ENCODE data around the gene RND2.
"Not testable (repeated sequence)": the region's sequence is repeated elsewhere in the genome, so short reads cannot be mapped to it uniquely, and the experiment has no call there.

RND2 gene

DNA sequence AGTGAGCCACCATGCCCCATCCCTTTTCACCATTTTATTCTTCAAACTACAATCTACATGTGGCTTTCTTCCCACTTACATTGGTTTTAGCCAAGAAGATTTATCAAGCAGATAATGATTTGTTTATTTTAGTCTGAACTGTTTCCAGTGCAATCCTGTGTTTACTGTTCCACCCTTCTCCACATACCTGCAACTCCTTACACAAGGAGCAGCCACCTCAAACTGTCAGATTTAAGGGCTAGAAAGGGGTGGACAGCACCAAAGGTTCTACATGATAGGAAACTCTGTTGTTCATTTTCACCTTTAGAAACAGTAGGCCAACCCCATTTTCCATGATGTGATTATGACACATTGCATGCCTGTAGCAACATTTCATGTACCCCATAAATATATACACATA, 42.8 kb upstream of the RND2 start:
- peak overlapping the region; percentile 91 for H3K4me3 ChIP-seq (ENCODE audit: low read depth, low read length)

GRCh38 chr17:42985225-42985624, 39.8 kb upstream of the RND2 start:
- no peak for DNase-seq (ENCODE audit: low read depth)
- no peak overlapping the region for H3K4me3 ChIP-seq (ENCODE audit: low read depth, low read length)
- TF ChIP-seq, protein P1, sequence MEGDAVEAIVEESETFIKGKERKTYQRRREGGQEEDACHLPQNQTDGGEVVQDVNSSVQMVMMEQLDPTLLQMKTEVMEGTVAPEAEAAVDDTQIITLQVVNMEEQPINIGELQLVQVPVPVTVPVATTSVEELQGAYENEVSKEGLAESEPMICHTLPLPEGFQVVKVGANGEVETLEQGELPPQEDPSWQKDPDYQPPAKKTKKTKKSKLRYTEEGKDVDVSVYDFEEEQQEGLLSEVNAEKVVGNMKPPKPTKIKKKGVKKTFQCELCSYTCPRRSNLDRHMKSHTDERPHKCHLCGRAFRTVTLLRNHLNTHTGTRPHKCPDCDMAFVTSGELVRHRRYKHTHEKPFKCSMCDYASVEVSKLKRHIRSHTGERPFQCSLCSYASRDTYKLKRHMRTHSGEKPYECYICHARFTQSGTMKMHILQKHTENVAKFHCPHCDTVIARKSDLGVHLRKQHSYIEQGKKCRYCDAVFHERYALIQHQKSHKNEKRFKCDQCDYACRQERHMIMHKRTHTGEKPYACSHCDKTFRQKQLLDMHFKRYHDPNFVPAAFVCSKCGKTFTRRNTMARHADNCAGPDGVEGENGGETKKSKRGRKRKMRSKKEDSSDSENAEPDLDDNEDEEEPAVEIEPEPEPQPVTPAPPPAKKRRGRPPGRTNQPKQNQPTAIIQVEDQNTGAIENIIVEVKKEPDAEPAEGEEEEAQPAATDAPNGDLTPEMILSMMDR (IDR thresholded peaks at IDR 0.05; ENCODE audit: control insufficient read depth, extremely low read depth, insufficient read depth): no peak

More for the DNA sequence above, 42.8 kb upstream of the RND2 start:
- peak; percentile 97 for DNase-seq (ENCODE audit: low read depth)
- TF ChIP-seq, protein P1 (IDR thresholded peaks at IDR 0.05; ENCODE audit: control insufficient read depth, extremely low read depth, insufficient read depth): no peak

DNA sequence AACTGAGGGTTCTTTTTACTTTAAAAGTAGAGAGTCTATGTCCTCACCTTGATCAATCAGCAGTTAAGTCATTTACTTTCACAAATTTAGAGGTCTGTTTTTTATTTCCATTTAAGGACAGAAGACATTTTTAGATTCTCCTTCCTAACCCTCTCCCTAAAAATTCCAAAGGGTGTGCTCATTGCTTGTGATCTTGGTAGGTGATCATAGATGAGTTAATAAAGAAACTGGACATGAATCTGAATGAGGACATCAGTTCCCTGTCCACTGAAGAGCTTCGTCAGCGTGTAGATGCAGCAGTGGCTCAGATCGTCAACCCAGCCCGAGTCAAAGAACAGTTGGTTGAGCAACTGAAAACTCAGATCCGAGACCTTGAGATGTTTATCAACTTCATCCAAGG, 35.9 kb upstream of the RND2 start:
- TF ChIP-seq, protein P1 (IDR thresholded peaks at IDR 0.05; ENCODE audit: control insufficient read depth, extremely low read depth, insufficient read depth): no peak
- no peak overlapping the region for H3K4me3 ChIP-seq (ENCODE audit: low read depth, low read length)
- DNase-seq (ENCODE audit: low read depth): no peak

DNA sequence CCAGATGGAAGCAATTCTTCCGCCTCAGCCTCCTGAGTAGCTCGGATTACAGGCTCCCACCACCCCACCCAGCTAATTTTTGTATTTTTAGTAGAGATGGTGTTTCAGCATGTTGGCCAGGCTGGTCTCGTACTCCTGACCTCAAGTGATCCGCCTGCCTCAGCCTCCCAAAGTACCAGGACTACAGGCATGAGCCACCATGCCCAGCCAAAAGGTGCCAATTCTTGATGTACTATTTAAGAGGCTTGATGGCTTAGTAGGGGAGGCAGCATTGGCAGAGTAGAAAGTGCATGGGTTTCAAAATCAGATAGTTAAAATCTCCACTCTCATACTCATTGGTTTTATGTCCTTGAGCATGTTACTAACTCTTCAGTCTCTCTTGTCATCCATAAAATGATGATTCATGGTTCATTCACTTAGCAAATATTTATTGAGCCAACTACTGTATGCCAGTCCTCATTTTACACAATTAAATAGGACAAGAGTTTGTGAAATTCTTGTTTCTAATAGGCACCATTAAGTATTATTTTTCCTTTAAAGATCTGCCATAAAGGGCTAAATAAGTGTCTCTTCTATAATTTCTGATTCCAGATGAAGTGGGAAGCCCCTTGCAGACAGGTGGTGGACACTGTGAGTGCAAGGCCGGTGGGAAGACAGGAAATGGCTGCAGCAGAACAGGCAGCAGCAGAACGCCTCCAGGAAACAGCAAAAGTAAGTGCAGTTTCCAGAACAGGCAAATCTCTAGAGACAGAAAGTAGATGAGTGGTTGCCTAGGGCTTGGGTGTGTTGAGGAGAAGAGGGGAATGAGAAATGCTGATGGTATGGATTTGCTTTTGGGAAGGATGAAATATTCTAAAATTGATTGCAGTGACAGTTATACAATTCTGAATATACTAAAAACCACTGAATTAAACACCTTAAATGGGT, 35.0 kb upstream of the RND2 start:
- DNase-seq (ENCODE audit: low read depth): peak; percentile 56
- H3K4me3 ChIP-seq (ENCODE audit: low read depth, low read length): no peak overlapping the region
- TF ChIP-seq, protein P1 (IDR thresholded peaks at IDR 0.05; ENCODE audit: control insufficient read depth, extremely low read depth, insufficient read depth): no peak

DNA sequence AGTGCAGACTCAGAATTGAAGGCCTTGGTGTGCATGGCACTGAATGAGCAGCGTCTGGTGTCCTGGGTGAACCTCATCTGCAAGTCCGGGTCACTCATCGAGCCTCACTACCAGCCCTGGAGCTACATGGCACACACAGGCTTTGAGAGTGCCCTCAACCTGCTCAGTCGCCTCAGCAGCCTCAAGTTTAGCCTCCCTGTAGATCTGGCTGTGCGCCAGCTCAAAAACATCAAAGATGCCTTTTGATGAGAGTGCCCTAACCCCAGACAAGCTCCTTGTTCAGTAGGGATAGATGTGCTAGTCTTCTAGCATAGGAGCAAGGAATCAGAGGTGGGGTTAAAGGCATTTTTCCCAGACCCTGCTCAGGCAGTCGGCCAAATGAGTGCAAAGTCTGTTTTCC, 33.6 kb upstream of the RND2 start:
- no peak overlapping the region for H3K4me3 ChIP-seq (ENCODE audit: low read depth, low read length)
- TF ChIP-seq, protein P1 (IDR thresholded peaks at IDR 0.05; ENCODE audit: control insufficient read depth, extremely low read depth, insufficient read depth): no peak
- DNase-seq (ENCODE audit: low read depth): no peak

DNA sequence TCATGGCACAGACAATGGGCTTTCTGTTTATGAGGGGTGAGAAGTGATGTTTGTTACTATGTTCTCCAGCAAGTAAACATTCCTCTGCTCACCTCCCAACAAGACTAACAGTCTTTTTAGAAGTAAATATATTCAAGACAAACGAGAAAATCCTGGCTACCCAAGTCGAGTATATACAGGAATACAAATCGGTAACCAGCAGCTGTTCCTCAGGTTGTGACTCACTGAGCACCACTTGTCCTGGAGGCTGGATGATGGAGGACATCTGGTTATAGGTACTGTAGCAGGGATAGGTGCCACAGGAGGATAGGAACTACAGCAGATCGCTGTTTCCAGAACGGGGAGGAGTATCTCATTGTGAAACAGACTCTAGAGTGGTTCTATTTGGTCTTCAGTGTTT, 32.2 kb upstream of the RND2 start:
- no peak overlapping the region for H3K4me3 ChIP-seq (ENCODE audit: low read depth, low read length)
- TF ChIP-seq, protein P1 (IDR thresholded peaks at IDR 0.05; ENCODE audit: control insufficient read depth, extremely low read depth, insufficient read depth): no peak
- DNase-seq (ENCODE audit: low read depth): no peak

DNA sequence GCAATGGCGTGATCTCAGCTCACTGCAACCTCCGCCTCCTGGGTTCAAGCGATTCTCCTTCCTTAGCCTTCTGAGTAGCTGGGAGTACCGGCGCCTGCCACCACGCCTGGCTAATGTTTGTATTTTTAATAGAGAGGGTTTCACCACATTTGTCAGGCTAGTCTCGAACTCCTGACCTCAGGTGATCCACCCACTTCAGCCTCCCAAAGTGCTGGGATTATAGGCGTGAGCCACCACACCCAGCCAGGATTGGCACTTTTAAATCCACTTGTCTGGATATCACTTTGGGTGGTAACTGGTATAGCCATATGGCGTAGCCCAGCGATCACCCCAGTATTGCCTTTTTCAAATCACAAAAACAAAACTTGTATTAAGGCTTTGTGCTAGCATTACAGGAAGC, 31.1 kb upstream of the RND2 start:
- H3K4me3 ChIP-seq (ENCODE audit: low read depth, low read length); DNase-seq (ENCODE audit: low read depth): not testable (repeated sequence)

Measured in LNCaP clone FGC (cell line).